Measurements from ENCODE around the gene UMODL1.
"Not testable (repeated sequence)": the region's sequence is repeated elsewhere in the genome, so short reads cannot be mapped to it uniquely, and the experiment has no call there.

The UMODL1 gene

DNA sequence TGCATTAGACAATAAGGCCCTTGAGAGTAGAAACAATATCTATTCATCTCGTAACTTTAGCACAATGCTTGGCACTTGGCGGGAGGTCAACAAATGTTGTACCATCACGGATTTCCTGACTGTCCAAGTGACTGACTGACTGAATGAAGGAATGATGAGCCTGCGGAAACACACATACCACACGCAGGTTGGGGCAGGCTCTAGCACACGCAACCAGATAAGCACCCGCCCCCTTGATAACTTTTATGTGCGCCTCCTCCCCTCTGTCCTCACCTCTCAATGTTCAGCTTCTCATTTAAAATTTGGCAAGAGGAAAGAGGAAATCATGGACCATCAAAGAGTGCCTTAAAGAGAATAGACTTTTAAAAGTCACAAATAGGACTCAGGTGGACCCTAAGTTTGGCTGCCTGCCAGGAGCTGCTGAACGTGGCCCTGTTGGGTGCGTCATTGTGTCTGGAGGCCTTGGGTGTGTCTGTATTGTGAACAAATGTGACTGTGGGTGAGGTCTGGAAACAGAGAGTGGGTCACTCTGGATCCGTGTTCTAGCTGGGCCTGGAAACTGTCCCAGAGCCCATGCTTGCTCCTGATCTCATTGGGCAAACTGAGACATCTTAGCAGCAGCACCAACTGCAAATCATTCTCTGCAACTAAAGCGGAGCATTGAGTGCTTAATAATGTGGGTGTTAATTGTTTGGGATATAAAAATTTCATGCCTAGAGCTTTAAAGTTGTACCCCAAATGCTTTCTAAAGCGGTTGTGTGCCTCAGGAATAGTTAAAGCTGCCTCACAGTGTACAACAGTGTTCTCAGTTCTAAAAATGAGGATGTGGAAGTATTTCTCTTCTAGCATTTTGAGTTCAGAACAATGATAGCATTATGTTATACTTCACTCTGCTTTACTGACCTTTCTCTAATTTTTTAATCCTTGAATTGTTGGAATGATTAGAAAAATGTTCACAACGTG is 100.3 kb downstream of the UMODL1 start:
- DNase-seq: peak in 5 of 14 donors; percentile 44 to 69 (median 57)

DNA sequence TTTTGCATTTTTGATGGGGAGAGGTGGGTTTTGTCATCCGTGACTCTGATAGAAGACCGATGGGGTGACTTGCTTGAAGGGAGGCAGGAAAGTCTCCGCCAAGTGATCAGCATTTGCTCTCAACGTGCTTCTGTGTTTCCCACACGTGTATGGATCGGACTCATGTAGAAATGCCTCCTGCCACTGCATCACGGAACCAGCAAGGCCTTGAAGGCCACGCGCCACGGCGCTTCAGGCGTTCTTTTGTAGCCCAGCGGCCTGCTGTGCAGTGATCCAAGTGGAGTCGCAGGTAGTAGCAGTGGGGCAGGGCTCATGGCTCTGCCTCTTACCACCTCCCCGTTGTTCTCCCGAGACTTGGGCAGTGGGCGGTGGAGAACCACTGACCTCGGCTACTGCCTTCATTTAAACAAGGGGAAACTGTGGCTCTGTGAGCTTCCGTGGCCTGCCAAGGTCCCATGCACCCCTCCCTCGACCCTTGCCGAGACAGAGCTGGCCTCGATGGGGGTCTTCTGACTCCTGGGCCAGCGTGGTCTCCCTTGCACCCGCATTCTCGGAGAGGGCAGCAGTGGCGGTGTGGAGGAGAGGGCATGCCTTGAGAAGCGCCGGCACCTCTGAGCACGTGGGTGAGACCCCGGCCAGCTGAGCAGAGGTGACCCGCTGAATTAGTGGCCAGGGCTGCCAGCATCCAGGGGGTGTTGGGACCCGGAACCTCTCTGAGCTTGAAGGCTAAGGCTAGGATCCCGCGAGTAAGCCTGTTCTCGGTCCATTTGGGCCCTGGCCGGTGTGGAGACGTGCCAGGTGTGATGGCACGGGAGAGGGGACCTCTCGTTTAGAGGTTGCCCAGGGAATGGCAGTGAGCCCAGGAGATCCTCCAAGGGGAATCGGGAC is 101.7 kb downstream of the UMODL1 start:
- no peak for DNase-seq

DNA sequence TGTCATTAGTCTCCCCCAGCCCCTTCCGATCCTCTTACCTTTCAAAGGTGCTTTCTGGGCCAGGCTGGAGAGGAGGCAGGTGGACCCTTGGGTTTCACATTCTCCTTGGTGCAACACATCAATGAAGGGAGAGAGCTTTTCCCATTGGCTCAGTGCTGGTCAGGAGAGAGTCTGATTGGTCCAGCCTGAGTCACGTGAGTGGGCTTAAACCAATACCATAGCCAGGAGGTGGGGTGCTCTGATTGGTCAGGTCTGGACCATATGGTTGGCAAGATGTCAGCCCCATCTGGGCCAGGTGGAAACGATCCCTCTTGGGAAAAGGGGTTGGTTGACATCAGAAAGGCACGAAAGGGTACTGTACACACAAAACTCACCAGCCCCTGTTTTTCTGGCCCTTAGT is 103.1 kb downstream of the UMODL1 start:
- no peak for DNase-seq

DNA sequence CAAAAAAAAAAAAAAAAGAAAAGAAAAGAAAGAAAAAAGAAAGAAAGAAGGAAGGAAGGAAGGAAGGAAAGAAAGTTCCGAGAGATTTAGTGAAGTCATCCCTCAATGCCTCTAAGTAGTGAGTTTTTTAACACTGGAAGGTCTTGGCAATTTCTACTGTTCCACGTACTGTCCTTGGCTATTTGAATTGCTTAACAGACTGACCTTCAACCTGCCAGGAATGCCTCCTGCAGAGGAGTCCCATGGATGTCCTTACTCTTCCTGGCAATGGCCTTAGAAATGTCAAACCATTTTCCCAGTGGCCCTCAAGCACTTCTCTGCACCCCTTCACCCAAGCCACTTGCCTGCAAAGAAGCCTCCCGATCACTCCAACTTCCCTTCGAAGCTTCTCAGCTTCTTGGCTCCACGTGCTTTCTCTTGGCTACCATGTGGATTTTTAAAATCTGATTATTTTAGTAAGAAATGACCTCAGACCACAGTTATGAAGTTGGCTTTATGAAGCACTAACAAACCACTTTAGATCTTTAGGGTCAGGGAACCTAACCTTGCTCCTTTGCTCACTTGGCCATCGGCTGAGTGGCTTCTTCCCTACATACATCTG is 104.1 kb downstream of the UMODL1 start:
- DNase-seq: no peak

DNA sequence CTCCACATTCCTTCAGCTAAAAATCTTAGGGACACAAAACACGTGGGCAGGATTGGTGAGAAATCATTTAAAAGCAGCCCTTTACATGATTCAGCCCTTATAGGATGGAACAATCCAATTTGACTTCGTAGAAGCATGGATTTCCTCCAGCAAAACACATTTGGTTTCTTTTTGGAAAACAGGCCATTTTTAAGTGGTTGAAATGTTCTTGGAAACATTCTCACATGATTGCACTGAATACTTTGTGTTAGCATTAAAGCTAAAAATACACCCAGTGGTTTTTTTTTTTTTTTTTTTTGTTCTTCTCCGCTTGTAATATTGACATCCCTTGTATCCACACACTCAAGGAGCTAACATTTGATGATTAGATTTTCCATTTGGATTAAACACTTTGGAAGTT is 105.7 kb downstream of the UMODL1 start:
- no peak for DNase-seq

DNA sequence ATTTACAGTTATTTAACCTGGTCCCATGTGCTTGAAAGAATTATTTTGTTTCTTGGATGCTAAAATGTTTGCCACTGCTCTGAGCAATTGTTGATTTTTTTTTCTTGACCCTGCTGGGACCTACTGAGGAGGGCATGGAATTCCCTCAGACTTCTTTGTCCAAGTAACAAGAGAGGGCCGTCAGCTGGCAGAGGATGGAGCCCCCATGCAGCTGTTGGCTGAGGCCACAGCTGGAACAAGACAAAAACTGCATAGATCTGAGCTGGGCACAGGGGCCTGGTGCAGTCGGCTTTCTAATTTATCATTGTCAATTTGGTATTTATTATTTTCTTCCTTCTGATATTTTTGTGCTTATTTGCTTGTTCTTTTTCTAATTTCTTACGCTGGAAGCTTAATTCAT is 108.2 kb downstream of the UMODL1 start:
- no peak for DNase-seq

DNA sequence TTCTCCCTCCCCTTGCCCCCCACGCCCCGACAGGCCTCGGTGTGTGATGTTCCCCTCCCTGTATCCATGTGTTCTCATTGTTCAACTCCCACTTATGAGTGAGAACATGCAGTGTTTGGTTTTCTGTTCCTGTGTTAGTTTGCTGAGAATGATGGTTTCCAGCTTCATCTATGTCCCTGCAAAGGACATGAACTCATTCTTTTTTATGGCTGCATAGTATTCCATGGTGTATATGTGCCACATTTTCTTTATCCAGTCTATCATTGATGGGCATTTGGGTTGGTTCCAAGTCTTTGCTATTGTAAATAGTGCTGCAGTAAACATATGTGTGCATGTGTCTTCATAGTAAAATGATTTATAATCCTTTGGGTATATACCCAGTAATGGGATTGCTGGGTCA is 108.9 kb downstream of the UMODL1 start:
- DNase-seq: not testable (repeated sequence)

DNA sequence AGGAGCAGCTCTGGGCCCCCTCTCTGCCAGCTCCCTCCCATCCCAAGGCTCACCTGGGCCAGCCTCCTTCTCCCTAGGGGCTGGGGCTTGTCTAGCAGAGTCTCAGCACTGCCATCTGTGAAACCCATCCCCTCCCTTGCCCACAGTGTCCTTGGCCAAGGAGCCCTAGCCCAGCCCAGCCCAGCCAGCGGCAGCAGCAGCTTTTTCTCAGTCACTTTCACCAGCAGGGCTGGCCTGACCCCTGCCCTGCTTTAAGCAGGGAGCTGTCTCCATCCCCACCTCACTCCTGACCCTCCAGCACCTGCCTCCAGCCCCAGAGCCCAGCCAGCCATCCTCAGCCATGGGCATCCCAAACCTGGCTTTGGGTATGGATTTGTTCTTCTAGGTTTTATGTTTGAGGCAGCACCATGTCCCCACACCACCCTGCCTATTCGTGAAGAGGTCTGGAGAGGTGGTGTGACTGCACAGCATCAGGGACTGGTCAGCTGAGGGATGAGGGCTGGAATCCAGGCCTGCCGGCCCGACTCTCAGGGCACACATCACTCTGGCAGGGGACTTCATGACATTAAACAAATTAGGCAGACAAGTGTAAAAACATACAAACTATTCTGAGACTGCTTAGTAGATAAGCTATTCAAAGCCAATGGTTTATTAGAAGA is 111.7 kb downstream of the UMODL1 start:
- no peak for DNase-seq

DNA sequence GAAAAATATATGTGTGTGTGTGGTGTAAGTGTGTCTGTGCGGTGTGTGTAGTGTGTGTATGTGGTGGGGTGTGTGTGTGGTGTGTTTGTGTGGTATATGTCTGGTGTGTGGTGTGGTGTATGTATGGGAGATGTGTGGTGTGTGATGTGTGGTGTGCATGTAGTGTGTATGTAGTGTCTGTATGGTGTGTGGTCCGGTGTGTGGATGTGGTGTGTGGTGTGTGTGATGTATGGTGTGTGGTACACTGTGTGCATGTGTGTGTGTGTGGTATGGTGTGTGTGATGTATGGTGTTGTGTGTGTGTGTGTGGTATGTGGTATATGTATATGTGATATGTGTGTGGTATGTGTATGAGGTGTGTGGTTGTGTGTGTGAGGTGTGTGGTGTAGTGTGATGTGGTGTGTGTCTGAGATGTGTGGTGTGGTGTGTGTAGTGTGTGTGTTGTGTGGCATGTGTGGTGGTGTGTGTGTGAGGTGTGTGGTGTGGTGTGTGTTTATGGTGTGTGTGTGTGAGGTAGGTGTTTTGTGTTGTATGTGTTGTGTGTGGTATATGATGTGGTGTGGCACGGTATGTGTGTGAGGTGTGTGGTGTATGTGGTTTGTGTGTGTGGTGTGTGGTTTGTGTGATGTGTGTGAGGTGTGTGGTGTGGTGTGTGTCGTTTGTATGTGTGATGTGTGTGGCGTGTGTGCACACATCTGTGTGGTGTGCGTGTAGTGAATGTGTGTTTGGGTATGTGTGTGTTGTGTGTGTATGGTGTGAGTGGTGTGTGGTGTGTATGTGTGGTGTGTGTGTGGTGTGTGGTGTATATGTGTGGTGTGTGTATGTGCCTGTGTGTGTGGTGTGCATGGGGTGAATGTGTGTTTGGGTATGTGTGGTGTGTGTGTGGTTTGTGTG is 112.5 kb downstream of the UMODL1 start:
- DNase-seq: no peak

DNA sequence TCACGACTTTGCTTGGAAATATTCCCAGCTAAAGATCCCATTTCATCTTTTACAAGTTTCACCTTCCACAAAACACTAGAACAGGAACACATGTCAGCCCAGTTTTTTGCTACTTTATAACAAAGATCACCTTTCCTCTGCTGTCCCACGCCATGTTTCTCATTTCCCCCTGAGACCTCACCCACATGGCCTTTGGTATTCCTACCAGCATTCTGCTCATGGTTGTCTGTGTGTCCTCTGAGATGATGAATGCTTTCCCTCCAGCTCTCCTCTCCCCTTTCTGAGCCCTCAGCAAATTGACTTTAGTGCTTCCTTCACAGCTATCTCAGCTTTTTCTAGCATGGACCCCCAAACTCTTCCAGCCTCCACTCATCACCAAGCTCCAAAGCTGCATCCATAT is 115.5 kb downstream of the UMODL1 start:
- no peak for DNase-seq

DNA sequence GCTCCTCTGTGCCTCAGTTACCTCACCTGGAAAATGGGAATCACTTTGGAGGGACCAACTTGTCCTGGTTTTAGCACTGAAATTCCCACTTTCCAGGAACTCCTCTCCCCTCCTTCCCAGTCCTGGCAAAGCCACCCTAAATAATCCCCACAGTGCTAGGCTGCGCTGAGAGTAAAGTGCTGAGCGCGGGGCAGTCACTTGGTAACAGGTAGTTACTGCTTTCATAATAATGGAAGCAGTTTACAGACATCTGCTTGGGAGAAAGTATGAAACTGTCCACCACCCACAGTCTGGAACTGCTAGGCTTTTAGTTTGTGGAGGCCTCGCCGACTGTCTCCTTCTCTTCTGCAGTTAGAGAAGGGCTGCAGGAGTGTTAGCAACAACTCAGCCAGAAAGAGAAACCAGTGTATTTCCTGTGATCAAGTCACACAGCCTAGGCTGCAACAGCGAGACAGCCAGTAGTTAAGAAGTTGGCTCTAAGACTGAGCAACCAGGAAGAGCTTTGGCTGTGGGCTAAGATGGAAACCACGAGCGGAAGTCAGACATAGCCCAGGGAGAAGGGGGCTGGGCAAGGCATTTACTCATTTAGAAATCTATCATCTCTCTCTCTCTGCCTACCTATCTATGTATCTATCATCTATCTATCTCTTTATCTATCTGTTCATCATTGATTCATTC is 117.0 kb downstream of the UMODL1 start:
- peak in 3 of 14 donors; percentile 13 to 36 (median 34) for DNase-seq

DNA sequence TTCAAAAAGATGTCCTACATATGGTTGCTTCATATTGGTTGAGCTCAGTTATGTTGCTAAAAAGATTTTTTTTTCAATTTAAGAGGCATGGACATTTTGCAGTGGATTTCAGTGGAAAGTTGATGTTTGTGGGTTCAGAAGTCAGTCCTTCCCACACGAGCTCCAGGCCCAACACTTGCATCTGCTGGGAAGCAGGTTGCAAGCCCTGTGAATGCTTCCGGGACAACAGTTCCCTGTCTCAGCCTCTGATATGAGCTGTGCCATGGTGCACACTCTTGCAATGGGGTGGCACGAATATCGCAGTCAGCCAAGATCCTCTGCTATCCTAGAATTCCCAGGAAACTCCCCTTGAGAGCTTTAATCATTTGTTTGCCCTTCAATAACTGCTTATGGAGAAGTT is 117.5 kb downstream of the UMODL1 start:
- DNase-seq: no peak

DNA sequence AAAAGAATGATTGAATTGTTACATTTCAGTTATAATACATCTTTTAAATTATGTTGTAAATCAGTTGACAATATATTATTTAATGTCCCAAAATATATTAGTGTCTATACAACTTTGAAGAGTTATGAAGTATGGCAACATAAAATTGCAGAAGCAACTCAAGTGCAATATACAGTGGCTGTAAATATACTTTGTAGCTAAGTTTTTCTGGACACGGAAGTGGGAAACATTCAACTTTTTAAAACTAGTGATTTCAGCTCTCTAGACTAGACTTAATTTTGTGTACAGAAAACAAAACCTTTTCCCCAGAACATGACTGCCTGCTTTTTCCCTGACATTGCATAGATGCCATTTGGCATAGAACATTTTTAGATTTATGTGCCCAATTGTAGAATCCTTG is 118.3 kb downstream of the UMODL1 start:
- DNase-seq: no peak

DNA sequence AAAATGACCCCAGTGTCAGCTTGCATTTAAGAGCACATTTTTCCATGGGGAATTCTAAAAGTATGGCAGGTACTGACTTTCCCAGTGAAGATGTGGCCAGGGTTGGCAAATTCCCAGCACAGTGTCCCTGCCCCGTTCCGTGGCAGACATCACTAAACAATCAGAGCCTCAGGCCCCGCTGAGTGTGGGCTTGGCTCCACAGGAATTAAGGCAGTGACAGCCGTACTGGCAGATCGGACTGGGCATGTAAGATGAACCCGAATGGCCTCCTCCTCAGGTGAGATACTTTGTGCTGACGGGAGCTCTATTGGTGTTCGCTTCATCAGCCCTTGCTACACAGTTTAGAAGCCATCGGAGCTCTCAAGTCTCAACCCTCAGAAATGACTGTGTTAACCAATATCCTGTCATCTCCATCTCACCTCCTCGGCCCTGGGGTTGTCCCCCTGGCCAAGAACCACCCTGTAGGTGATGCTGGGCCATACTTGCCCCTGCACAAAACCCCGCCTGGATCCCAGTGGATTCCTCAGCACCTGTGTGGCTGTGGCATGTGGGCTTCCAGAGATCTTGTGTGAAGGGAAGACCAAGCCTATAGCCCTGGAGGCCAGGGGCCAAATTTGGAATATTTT is 118.9 kb downstream of the UMODL1 start:
- DNase-seq: no peak

DNA sequence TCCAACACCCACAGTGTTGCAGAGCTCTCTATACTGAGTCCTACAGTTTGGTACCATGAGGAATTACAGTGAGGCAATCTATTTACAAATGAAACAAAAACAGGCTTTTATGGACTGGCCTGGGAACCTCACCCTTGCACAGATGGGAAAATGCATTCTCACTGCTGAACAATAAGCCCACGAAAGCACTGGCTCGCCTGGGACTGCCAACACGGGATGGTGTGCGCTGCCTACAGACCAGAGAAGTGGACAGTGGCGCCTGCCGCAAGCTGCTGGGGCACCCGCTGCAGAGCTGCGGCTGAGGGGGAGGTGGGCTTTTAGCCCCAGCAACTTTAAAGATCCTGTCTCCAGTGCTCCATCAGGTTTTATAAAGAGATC is 119.4 kb downstream of the UMODL1 start:
- peak in 4 of 14 donors; percentile 14 to 50 (median 34) for DNase-seq

DNA sequence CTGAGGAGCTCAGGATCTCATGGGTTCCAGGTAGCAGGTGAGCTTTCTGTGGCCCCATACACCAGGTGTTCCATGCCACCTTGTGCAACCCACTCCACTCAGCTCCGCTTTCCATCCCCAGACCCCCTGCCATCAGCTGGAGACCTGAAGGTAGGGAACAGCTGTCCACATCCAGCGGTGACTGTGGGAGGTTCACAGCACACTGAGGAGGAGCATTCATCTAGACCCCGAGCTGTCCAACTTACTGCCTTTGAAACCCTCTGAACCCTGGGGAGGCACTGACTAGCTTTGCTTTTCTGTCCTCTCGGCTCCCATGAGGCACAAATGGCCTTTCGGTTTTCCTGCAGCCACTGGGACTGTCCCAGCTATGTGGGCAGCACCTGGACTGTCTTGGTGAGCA is 119.9 kb downstream of the UMODL1 start:
- no peak for DNase-seq

DNA sequence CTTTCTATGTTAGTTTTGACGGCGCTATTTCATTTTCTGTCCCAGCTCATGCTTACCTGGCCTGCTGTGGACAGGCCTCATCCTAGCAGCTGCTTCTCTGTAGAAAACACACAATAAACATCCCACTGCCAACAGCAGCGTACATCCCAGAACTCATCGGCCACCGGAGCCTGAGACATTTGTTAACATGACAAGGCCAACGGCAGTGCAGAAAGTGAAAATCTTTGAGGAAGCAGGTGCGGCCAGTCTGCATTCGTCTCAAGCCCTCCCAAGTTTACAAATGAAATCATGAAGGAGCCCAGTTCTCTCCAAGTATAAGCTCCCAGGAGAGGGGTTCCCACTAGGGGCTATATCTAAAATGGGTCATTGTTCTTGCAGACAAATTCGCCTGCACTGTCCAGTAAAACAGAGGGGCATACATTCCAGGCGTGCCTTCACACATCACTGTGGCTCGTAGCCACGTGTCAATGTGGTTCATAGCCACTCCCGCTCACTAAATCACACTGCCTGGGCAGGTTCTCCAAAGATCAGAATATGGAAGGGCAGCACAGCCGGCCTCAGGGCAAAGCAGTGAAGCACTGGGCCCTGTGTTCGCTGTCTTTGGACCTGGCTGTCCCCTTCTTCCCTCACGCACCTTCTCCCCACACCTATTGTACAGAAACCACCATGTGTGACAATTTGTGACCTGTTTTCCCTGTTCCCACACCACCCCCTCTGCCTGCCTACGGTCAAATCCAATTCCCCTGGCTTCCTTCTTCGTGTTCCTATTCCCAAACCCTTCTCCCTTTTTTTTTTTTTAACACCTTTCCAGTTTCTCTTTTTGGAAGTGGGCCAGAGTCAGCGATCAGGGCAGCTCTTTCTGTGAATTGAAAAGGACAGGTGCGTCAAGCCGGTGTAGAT is 120.8 kb downstream of the UMODL1 start:
- no peak for DNase-seq
